Measurements from ENCODE around the gene IQCK.
"Not testable (repeated sequence)": the region's sequence is repeated elsewhere in the genome, so short reads cannot be mapped to it uniquely, and the experiment has no call there.

Gene IQCK

GRCh38 chr16:19699472-19699871, 18.6 kb upstream of the IQCK start:
- DNase-seq (ENCODE audit: low read depth), result no peak

GRCh38 chr16:19700319-19700781, 17.7 kb upstream of the IQCK start:
- DNase-seq (ENCODE audit: low read depth), result no peak

- no peak for DNase-seq (ENCODE audit: low read depth)
These were observed 17.0 kb upstream of the IQCK start for GRCh38 chr16:19701091-19701490.

- no peak for DNase-seq (ENCODE audit: low read depth)
These were observed 14.7 kb upstream of the IQCK start for GRCh38 chr16:19703172-19703889.

- no peak for DNase-seq (ENCODE audit: low read depth)
These were observed 13.5 kb upstream of the IQCK start for GRCh38 chr16:19704321-19705145.

- DNase-seq (ENCODE audit: low read depth), result no peak
These were observed 12.9 kb upstream of the IQCK start for GRCh38 chr16:19705146-19705501.

GRCh38 chr16:19705843-19706242, 12.2 kb upstream of the IQCK start:
- DNase-seq (ENCODE audit: low read depth), result no peak

- DNase-seq (ENCODE audit: low read depth), result no peak
These were observed 11.2 kb upstream of the IQCK start for GRCh38 chr16:19706846-19707245.

GRCh38 chr16:19707569-19708295, 10.3 kb upstream of the IQCK start:
- DNase-seq (ENCODE audit: low read depth), result no peak

GRCh38 chr16:19708296-19709205, 9.5 kb upstream of the IQCK start:
- no peak for DNase-seq (ENCODE audit: low read depth)

GRCh38 chr16:19709381-19710136, 8.5 kb upstream of the IQCK start:
- DNase-seq (ENCODE audit: low read depth), result no peak

GRCh38 chr16:19710191-19710908, 7.7 kb upstream of the IQCK start:
- no peak for DNase-seq (ENCODE audit: low read depth)

- no peak for DNase-seq (ENCODE audit: low read depth)
These were observed 7.0 kb upstream of the IQCK start for GRCh38 chr16:19710991-19711545.

GRCh38 chr16:19711643-19712042, 6.4 kb upstream of the IQCK start:
- DNase-seq (ENCODE audit: low read depth), result no peak

GRCh38 chr16:19712418-19713058, 5.5 kb upstream of the IQCK start:
- no peak for DNase-seq (ENCODE audit: low read depth)

- DNase-seq (ENCODE audit: low read depth), result no peak
These were observed 4.4 kb upstream of the IQCK start for GRCh38 chr16:19713697-19714096.

GRCh38 chr16:19715566-19715965, 2.5 kb upstream of the IQCK start:
- DNase-seq (ENCODE audit: low read depth), result no peak

- DNase-seq (ENCODE audit: low read depth), result no peak
These were observed 1.9 kb upstream of the IQCK start for GRCh38 chr16:19716183-19716582.

GRCh38 chr16:19716728-19717127, 1.3 kb upstream of the IQCK start:
- DNase-seq (ENCODE audit: low read depth), result not testable (repeated sequence)

Measured in CMK (cell line).